ENCODE measurements around the gene CENPX. TPM values are rescaled to one million over a fixed set of nuclear protein-coding genes. Genes with fewer than 3 reads are reported as not detected.

Gene CENPX
- polyA plus RNA-seq, 1 experiment: 57.0 TPM

DNA sequence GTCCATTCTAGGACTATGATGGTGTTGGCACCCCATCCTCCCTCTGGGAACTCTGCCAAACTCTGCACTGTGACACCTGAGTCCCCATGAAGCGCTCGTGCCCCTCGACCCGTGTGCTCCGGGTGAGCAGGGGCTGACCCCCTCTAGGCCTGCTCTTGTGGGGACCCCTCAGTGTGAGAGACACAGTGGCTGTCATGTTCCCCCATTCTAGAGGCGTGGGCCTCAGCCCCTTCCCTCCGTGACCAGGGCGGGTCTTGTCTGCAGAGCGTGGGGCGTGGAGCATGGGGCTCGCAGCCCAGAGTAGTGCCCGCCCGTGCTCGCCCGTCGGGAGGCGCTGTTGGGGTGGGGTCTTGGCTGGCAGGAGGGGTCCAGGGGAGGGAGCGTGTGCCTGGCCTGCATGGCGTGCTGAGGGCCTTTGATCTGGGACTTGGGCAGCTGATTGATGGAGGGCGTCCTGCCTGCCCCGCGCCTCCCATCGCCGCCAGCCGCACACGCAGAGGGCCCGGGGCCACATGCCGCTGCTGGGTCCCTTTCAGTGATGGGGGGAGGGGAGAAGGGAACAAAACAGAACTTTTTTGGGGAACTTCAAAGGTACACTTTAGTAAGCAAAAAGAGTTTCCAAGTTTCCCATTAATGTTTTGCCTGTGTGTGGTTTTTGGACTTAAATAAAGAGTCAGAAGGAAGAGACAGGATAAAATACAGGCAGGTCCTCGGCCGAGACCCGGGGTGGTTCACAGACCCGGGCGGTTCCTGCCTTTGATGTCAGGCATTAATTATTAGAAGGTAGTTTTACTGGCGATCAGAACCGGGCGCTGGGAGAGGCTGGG, 22.5 kb downstream of the CENPX start:
- CTCF ChIA-PET: no interaction called here
- no peaks in the 10 kb centered on the region for H3K27me3 ChIP-seq (ENCODE audit: control insufficient read depth, insufficient read depth, low read length)
- no peak for DNase-seq (ENCODE audit: low read depth)
- TF ChIP-seq, protein P1, sequence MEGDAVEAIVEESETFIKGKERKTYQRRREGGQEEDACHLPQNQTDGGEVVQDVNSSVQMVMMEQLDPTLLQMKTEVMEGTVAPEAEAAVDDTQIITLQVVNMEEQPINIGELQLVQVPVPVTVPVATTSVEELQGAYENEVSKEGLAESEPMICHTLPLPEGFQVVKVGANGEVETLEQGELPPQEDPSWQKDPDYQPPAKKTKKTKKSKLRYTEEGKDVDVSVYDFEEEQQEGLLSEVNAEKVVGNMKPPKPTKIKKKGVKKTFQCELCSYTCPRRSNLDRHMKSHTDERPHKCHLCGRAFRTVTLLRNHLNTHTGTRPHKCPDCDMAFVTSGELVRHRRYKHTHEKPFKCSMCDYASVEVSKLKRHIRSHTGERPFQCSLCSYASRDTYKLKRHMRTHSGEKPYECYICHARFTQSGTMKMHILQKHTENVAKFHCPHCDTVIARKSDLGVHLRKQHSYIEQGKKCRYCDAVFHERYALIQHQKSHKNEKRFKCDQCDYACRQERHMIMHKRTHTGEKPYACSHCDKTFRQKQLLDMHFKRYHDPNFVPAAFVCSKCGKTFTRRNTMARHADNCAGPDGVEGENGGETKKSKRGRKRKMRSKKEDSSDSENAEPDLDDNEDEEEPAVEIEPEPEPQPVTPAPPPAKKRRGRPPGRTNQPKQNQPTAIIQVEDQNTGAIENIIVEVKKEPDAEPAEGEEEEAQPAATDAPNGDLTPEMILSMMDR (IDR thresholded peaks at IDR 0.05; ENCODE audit: insufficient read depth, low read depth, low read length): no peak
- no peak overlapping the region for H3K4me3 ChIP-seq (ENCODE audit: low read depth, low read length)
- POLR2A ChIA-PET: no interaction called here
- H3K36me3 ChIP-seq (ENCODE audit: control insufficient read depth, insufficient read depth, low read length): no peaks in the 10 kb centered on the region; the same call in none of the 2 replicates

- CTCF ChIA-PET: no interaction called here
These were observed 23.1 kb downstream of the CENPX start for GRCh38 chr17:81999587-81999975.

DNA sequence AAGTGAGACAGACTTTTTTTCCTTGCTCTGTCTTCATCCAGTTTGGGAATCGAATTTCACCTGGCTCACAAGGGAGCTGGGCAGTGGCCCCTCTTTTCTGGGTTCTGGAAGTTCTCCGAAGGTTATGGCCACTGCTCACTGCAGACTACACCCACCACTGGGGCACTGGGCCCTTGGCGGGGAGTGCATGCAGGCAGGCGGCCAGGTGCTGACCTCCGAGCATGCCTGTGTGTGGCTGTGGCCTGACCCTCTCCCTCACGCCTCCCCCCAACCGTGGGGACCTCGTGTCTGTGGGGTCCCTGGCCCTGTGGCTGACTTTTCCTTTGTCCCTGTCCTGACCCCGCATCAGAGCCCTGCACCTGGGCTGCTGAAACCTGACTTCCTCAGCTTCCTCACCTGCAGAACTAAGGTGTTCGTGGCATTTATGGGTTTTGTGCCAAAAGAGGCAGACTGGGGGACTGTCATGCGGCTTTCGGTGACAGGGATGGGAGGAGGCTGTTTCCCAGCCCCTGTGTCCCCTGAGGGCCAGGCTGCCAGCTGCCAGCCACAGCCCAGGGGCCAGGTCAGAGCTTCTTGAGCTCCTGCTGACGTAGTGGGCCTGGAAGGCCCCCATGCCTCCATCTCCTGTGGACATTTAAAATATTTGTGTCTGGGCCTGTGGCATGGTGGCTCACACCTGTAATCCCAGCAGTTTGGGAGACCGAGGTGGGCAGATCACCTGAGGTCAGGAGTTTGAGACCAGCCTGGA, 23.8 kb downstream of the CENPX start:
- TF ChIP-seq, protein P1 (IDR thresholded peaks at IDR 0.05; ENCODE audit: insufficient read depth, low read depth, low read length): no peak
- Histone ChIP-seq H3K4me3 (ENCODE audit: low read depth, low read length) (no peak overlapping the region), H3K27me3 (ENCODE audit: control insufficient read depth, insufficient read depth, low read length) (no peaks in the 10 kb centered on the region), H3K36me3 (ENCODE audit: control insufficient read depth, insufficient read depth, low read length) (peaks cover 2% of the 10 kb centered on the region)
- DNase-seq (ENCODE audit: low read depth): no peak
- CTCF ChIA-PET: no interaction called here
- POLR2A ChIA-PET: no interaction called here

More at GRCh38 chr17:81999587-81999975, 23.1 kb downstream of the CENPX start:
- TF ChIP-seq, protein P1 (IDR thresholded peaks at IDR 0.05; ENCODE audit: insufficient read depth, low read depth, low read length): no peak
- Histone ChIP-seq H3K36me3 (ENCODE audit: control insufficient read depth, insufficient read depth, low read length) (no peaks in the 10 kb centered on the region; the same call in none of the 2 replicates), H3K27me3 (ENCODE audit: control insufficient read depth, insufficient read depth, low read length) (no peaks in the 10 kb centered on the region), H3K4me3 (ENCODE audit: low read depth, low read length) (no peak overlapping the region)
- POLR2A ChIA-PET: no interaction called here
- DNase-seq (ENCODE audit: low read depth): no peak

- no peak overlapping the region for H3K4me3 ChIP-seq (ENCODE audit: low read depth, low read length)
- POLR2A ChIA-PET: no interaction called here
- no peak for DNase-seq (ENCODE audit: low read depth)
- H3K36me3 ChIP-seq (ENCODE audit: control insufficient read depth, insufficient read depth, low read length): peaks cover 3% of the 10 kb centered on the region
- no peaks in the 10 kb centered on the region for H3K27me3 ChIP-seq (ENCODE audit: control insufficient read depth, insufficient read depth, low read length)
- TF ChIP-seq, protein P1 (IDR thresholded peaks at IDR 0.05; ENCODE audit: insufficient read depth, low read depth, low read length): no peak
- CTCF ChIA-PET: no interaction called here
These were observed 24.5 kb downstream of the CENPX start for GRCh38 chr17:81998212-81998611.

GRCh38 chr17:81996757-81997441, 25.8 kb downstream of the CENPX start:
- ChIA-PET POLR2A (interaction anchor here (0.6 kb wide), 1 partner anchor 275 kb away, joined by 3 read pairs; no protein-coding TSS in a partner anchor), CTCF (interaction anchor here (1.0 kb wide), 1 partner anchor 25 kb away, joined by 3 read pairs; no protein-coding TSS in a partner anchor)
- peaks cover 3% of the 10 kb centered on the region for H3K36me3 ChIP-seq (ENCODE audit: control insufficient read depth, insufficient read depth, low read length)
- no peak overlapping the region for H3K4me3 ChIP-seq (ENCODE audit: low read depth, low read length)
- H3K27me3 ChIP-seq (ENCODE audit: control insufficient read depth, insufficient read depth, low read length): no peaks in the 10 kb centered on the region
- DNase-seq (ENCODE audit: low read depth): no peak
- TF ChIP-seq, protein P1 (IDR thresholded peaks at IDR 0.05; ENCODE audit: insufficient read depth, low read depth, low read length): no peak
